ENCODE data around the gene ISG15.
"Not testable (repeated sequence)": the region's sequence is repeated elsewhere in the genome, so short reads cannot be mapped to it uniquely, and the experiment has no call there.

The ISG15 gene

GRCh38 chr1:994546-994945 is 18.8 kb upstream of the ISG15 start:
- DNase-seq (ENCODE audit: low read depth, low spot score): not testable (repeated sequence)

- DNase-seq (ENCODE audit: low read depth, low spot score): no peak
Observed at GRCh38 chr1:995665-996633, 17.3 kb upstream of the ISG15 start.

- no peak for DNase-seq (ENCODE audit: low read depth, low spot score)
Observed at GRCh38 chr1:996851-997712, 16.2 kb upstream of the ISG15 start.

GRCh38 chr1:997713-997992 is 15.6 kb upstream of the ISG15 start:
- DNase-seq (ENCODE audit: low read depth, low spot score): no peak

- DNase-seq (ENCODE audit: low read depth, low spot score): no peak
Observed at GRCh38 chr1:997993-998744, 15.1 kb upstream of the ISG15 start.

- DNase-seq (ENCODE audit: low read depth, low spot score): no peak
Observed at GRCh38 chr1:998745-998994, 14.6 kb upstream of the ISG15 start.

GRCh38 chr1:998995-999724 is 14.1 kb upstream of the ISG15 start:
- no peak for DNase-seq (ENCODE audit: low read depth, low spot score)

- no peak for DNase-seq (ENCODE audit: low read depth, low spot score)
Observed at GRCh38 chr1:999725-1000356, 13.5 kb upstream of the ISG15 start, which contains the start of gene HES4. Gene HES4, minus strand, starts transcription at chr1:1000097. Its CDS starts 124 bp downstream, at chr1:999973.

GRCh38 chr1:1000357-1001056 is 12.8 kb upstream of the ISG15 start:
- DNase-seq (ENCODE audit: low read depth, low spot score): no peak

GRCh38 chr1:1001057-1001783 is 12.1 kb upstream of the ISG15 start:
- DNase-seq (ENCODE audit: low read depth, low spot score): no peak

- no peak for DNase-seq (ENCODE audit: low read depth, low spot score)
Observed at GRCh38 chr1:1003618-1004419, 9.5 kb upstream of the ISG15 start.

GRCh38 chr1:1004420-1004779 is 8.9 kb upstream of the ISG15 start:
- no peak for DNase-seq (ENCODE audit: low read depth, low spot score)

- DNase-seq (ENCODE audit: low read depth, low spot score): no peak
Observed at GRCh38 chr1:1004780-1005697, 8.3 kb upstream of the ISG15 start.

- no peak for DNase-seq (ENCODE audit: low read depth, low spot score)
Observed at GRCh38 chr1:1005774-1006304, 7.5 kb upstream of the ISG15 start.

- no peak for DNase-seq (ENCODE audit: low read depth, low spot score)
Observed at GRCh38 chr1:1006305-1007159, 6.8 kb upstream of the ISG15 start.

GRCh38 chr1:1010131-1010530 is 3.2 kb upstream of the ISG15 start:
- DNase-seq (ENCODE audit: low read depth, low spot score): not testable (repeated sequence)
